GM10847 (cell line): ENCODE data around the gene AGAP2.

Source experiments
- POLR2A ChIP-seq: IDR thresholded peaks from 2 replicates; pipeline ENCODE4 v1.6.1; 2011; ENCODE audit not compliant: insufficient read length; ENCODE audit errors: extremely low read depth

The AGAP2 gene

DNA sequence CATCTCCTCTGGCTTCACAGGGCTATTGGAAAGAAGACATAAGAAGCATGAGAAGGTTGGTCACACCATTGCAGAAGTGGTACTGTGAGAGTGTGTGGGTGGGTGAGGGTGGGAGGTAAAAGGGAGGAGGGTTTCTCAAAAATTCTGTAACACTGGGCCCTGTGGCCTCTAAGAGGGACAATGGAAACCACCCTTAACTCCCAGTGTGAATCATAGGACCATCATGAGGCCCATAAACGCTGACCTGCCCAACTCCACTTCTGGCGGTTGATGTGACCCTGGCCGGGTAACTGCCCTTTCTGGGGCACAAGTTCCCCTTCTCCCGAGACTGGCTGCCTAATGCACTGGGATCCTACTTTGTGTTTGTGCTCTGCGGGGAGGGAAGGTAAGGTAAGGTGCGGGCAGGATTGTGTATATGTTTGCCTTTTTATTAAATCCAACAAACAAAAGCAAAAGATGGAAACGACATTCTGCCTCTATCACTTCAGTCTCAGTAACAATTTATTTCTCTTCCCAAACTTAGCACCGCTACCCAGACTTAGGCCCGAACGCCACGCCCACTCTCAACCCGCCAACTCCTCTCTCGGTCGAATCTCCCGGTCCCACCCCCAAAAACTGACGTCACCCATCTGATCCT, 32.8 kb upstream of the AGAP2 start:
- TF ChIP-seq POLR2A = no peak

DNA sequence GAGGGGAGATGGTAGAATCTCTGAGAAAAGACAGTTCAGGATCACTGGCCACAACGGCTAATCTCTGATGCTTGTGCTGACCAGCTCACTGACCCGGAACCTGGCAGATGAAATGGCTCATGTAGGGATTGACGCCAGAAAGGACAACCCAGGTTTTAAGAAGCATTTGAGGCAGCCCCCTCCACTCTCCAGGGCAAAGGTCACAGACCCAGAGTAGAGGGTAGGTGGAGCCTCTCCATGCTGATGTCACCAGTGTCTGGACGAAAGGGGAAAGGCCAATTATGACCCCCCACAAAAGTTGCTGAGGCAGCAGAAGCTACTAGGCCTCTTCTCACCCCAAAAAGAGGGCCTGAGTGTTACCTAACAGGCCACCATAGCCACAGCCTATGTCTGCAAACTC, 32.2 kb upstream of the AGAP2 start:
- no peak for TF ChIP-seq POLR2A

DNA sequence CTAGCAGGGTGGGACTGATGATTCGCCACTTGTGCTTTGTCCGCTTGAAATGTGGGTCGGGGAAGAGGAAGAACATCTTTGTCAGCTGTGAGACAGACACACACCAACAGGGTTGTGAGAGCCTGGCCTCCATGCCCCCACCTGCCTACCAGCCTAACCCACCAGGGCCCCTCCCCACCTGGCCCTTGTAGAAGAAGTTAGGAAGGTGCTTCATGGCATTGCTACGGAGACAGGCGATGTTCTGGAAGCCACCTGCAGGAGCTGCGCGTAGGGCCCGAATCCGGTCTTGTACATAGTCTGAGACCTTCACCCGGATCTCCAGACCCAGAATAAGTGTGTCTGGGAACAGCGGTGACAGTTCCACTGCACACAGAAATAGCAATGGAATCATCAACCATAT, 31.1 kb upstream of the AGAP2 start:
- no peak for TF ChIP-seq POLR2A

DNA sequence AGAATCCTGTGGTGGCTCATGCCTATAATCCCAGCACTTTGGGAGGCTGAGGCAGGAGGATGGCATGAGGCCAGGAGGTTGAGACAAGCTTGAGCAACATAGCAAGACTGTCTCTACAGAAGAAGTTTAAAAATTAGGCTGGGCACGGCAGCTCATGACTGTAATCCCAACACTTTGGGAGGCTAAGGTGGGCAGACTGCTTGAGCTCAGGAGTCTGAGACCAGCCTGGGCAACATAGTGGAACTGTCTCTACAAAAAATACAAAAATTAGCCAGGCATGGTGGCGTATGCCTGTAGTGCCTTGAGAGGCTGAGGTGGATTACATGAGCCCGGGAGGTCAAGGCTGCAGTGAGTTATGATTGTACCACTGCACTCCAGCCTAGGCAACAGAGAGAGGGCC, 29.3 kb upstream of the AGAP2 start:
- no peak for TF ChIP-seq POLR2A

DNA sequence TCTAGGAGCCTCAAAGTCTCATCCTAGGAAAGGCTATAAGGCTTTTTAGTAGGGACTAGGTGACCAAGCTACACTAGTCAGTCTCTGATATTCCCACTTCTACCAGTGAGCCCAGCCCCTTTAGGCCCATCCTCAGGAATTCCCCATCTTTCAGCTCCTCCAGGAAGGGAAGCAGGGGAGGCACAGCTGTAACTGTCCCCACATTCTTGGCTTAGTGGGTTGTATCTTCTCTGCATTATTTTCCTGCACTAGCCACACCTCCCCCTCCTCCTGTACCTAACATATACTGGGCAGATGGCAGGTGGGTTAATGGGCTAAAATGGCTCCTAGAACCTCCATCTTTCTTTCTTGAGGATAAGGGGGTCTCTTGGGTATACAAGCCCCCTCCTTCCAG, 28.8 kb upstream of the AGAP2 start:
- TF ChIP-seq POLR2A = no peak

DNA sequence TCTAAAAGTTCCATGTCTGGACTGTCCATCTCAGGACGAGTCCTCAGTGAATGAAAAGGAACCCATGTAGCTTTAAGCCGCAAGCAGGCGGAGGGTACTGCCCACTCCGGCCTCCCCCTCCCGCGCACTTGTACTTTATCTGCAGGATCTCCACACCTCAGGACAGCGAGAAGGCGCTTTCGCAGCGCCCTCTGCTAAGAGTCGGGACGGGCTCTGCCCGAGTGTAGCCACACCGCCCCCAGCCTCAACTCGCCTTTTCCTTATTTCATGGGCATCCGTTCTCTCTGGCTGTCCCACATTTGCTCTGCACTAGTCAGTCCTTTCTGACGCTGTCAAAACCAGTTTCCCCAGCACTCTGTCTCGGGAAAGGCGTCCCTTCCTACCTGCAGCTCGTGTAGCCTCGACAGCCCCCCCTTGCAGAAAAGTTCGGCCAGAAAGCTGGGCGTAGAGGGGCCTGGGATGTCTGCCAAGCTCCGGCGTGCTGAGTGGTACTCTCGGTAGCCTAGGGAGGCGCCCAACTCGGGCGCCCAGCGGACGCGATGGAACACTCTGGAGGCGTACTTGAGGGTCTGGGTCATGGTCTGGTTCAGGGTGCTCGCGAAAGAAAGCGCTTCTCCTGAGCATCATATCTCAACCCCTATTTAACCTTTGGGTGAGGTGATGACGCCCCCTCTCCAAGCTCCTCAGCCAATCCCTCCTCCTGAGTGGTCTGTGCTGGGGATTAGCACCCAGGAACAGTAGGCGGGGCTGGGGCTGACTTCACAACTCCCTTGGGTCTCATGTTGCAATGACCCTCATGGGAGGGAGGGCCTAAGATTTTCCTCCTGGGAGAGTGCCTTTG, 28.1 kb upstream of the AGAP2 start, which contains the start of gene CYP27B1:
CYP27B1 (minus strand) TSS at position 615 of the 841 bp plus-strand sequence; CDS start at position 578, 37 bp downstream.
- no peak for TF ChIP-seq POLR2A

DNA sequence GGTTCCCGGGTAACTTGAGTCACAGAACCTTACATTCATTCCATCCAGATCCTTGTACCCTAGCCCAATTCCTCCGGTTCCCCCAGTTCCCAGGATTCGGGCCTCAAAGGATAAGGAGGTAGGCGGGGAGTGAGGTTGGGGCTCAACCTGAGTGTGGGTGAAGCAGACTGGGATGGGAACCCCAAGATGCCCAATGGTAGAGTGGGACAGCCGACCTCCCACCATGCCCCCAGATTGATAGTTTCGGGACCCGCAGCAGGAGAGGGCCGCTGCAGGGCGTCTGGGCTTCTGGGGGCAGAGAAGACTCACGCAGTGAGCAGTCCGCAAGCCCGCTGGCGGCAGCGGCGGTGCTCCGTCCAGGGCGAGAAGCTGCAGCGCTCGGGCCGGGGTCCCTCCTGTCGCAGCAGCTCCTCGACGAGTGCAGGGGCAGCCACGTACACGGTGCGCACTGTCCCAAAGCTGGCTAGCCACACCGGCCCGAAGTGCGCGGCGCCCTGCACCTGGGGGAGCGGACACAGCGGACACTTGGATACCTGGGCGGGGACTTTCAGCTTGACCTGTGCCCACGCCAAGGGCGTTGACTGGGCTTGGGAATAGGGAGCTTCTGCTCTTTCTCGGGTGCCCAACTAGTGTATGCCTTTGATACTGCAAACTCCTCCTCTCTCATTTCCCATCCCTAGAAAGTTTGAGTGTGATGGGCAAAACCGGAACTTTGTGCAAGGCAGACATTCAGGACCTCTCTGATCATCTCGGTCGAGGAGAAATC, 27.3 kb upstream of the AGAP2 start:
- TF ChIP-seq POLR2A = no peak

DNA sequence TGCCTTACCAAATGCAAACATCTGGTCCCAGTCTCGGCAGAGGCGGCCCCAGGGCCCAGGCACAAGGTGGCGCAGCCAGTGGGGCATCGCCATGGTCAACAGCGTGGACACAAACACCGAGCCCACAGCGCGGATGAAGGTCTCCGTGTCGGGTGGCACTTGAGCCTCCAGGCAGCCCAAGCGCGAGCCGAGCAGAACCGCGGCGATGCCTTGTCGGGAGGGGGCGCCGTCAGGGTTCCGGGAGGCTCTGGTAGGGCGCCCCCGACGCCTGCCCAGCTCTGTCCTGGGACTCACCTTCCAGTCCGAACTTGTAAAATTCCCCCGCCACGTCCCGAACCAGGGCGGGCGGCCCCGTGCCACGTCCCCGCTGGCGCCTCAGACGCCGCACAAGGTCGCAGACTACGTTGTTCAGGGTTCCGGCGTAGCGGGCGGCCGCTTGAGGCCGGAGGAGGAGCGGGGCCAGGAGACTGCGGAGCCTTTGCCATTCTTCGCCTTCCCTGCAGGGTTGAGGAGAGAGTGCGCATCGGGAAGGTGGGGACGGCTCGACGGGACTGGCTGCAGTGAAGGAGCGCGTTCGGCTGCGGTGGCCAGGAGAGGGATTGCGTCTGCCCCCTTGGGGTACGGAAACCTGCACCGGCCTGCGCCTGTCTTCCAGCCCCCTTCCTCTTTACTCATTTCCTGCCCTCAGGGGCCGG, 26.6 kb upstream of the AGAP2 start:
- no peak for TF ChIP-seq POLR2A

DNA sequence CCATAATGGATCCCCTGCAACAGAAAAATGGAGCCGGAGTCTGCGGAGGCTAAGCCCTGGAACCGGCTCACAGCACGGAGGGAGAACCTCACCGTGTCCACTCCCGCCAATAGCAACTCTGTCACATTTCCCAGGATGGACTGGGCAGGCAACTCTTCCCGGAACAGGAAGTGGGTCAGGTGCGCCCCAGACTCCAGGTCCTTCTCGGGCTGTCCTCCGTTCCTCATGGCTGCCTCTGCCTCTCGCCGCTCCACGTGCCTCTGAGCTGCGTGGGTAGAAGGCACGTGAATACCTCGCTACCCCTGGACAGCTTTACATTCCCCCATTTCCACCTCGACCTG, 26.1 kb upstream of the AGAP2 start:
- TF ChIP-seq POLR2A = no peak

DNA sequence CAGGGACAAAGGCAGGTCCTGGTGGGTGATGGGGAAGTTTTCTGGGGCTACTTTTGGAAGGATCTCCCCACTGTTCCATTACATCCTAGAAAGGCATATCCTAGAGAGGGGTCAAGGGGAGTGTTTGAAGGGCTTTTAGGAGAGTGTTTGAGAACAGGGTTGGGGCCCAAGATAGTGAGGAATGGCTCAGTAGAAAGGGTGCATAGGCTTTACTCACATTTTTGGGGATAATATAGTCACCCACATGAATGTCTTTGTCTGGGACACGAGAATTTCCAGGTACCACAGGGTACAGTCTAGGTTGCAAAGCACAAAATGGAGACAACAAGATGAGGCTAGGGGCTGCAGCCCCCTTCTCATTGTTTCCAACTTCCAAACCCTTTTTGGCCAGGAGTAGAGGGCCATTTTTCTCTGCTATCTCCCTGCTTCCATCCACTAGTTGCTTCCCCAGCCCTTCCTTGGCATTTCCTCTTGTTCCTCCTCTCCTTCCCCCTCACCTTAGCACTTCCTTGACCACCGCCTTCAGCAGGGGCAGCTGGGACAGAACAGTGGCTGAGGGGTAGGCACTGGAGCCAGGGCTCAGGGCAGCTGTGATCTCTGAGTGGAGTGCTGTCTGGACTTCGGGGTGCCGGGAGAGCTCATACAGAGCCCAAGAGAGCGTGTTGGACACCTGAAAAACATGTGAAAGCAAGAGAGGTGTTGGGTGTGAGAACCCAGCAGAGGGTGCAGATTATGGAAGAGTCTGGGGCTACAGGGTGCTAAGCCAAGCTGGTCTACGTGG, 25.5 kb upstream of the AGAP2 start:
- TF ChIP-seq POLR2A = no peak

DNA sequence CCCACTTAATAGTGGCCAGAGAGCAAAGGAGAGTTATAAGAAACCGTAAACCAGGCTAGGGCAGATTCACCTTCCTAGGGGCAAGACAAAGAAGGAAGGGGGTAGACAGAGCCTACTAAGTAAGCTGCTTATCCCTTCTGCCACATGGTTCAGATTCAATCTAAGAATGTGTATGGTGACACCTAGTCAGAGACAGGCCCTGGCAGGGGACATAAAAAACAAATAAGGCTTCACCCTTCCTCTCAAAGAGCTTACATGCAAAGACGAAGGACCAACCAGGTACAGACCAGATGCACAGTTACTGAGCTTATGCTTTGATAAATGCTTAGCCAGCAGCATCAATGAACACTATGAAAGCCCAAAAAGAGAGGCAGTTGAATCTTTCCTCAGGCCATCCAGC, 23.9 kb upstream of the AGAP2 start:
- no peak for TF ChIP-seq POLR2A

DNA sequence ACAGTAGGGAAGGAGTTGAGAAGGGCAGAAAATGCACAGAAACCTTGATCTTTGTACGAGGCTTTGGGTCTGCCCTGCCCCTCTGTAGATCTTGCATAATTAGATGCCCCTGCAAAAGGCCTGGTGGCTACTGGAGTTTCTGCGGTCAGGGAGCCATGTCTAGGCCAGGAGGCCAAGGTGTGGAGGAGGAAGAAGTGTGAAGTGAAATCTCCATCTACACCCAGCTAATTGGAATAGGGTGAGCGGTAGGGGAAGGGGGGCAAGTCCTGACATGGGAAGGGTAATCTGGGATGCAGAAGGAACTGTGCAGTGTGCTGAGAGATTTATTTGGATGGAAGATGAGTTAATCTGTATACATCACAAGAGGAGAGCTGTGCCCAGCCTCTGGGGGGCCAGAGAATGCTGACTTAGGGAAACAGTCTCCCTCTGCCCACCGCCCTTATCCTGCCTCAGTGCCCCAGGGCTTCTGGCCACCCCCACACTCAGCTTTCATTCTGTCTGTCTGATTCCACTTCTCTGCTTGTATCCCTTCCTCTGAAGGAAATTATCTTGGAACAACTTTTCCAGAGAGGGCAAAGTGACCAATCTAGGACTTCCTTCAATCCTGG, 23.0 kb upstream of the AGAP2 start:
- TF ChIP-seq POLR2A = no peak

DNA sequence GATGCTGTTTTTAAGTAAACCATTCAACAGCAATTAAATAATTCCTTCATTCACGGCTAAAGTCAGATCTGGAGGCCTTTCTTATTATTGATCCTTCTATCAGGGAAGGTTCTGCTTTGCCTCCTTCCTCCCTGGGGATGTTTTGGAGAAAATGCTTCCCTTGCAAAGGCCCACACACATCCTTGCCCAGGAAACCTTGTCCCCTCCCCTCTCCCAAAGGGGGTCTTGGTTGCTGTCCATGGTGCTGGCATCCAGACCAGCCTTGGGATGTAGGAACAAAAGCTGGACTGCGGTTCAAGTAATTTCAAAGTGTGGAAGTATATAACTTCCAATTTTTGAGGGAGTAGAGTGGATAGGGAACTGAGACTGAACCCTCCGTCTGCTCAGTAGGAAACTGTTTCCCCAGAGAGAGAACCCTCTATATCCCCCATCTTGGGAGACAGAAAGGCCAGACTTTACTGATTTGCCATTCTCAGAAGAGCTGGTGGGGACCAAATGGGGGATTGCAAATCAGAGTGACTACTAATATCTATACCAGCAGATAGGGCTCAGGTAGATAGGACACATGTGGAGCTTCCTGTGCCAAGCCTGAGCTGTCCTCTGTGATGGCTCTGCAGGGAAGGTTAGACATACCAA, 21.9 kb upstream of the AGAP2 start:
- no peak for TF ChIP-seq POLR2A
